HEK293T (cell line): ENCODE data around the gene ATG5.

Experiments
- FOXM1 ChIP-seq: fragments of 450-650 bp; IDR thresholded peaks from 2 replicates; pipeline ENCODE4 v1.6.1; 2017; ENCODE audit warnings: mild to moderate bottlenecking, borderline replicate concordance
- SUZ12 ChIP-seq: fragments of 450-650 bp; IDR thresholded peaks from 2 replicates; pipeline ENCODE4 v1.6.1; 2016; ENCODE audit warnings: mild to moderate bottlenecking
- TF ChIP-seq, protein P1 (sequence below): fragments of 450-650 bp; IDR thresholded peaks from 2 replicates; pipeline ENCODE4 v1.6.1; 2016

DNA sequence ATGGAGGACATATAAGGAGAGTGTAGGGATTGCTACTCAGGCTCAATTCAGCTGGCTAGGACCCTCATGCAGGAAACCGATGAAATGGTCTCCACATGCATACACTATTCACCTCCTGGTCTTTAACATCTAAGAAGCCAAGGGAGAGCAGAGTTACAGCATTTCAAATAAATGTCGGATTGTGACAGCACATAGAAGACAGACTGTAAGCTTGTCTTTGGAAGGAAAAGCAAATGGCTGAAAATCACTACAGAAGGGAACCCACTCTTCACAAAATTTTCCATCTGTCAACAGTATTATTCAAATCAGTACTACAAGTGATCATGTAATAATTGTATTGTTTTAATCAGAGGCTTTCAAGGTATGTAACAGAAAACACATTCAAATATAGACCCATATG, 72.9 kb downstream of the ATG5 start:
- TF ChIP-seq FOXM1 (no peak), SUZ12 (no peak)
- TF ChIP-seq, protein P1, sequence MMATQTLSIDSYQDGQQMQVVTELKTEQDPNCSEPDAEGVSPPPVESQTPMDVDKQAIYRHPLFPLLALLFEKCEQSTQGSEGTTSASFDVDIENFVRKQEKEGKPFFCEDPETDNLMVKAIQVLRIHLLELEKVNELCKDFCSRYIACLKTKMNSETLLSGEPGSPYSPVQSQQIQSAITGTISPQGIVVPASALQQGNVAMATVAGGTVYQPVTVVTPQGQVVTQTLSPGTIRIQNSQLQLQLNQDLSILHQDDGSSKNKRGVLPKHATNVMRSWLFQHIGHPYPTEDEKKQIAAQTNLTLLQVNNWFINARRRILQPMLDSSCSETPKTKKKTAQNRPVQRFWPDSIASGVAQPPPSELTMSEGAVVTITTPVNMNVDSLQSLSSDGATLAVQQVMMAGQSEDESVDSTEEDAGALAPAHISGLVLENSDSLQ = no peak
